T-helper 2 cell treated with Interferon-gamma antibody and Interleukin-4, amounts not matched to agents 100 ng/mL and 5 ng/mL, for 36 hours (primary cell): ENCODE results near the gene KDM8. TPM values are rescaled to one million over a fixed set of nuclear protein-coding genes. Genes with fewer than 3 reads are reported as not detected.

Experiments
- intact Hi-C: fragments of 100-400 bp; cut with micrococcal nuclease; formaldehyde crosslinking; loops from one replicate; pipeline ENCODE4 v1.15.1; 2023
- total RNA-seq: library from RNA; stranded (reverse); gene quantifications from 2 replicates; pipeline ENCODE4 v1.2.3, GENCODE V29; 2022

The KDM8 gene
- 14.2 and 18.9 TPM in 2 replicates for total RNA-seq

- intact Hi-C loops = loop anchor here (1.0 to 2.0 kb wide), 5 partner anchors 24 to 347 kb away; partner anchors contain the start of gene KATNIP
Measured at GRCh38 chr16:27203507-27204311, at the start of gene KDM8. KDM8 (plus strand) TSS chr16:27203526; CDS start chr16:27210124, 6,598 bp downstream.

- intact Hi-C loops = loop anchor here (1.0 kb wide), 2 partner anchors 212 to 302 kb away; no protein-coding TSS in a partner anchor
Measured at GRCh38 chr16:27154705-27155521, 48.4 kb upstream of the KDM8 start.

DNA sequence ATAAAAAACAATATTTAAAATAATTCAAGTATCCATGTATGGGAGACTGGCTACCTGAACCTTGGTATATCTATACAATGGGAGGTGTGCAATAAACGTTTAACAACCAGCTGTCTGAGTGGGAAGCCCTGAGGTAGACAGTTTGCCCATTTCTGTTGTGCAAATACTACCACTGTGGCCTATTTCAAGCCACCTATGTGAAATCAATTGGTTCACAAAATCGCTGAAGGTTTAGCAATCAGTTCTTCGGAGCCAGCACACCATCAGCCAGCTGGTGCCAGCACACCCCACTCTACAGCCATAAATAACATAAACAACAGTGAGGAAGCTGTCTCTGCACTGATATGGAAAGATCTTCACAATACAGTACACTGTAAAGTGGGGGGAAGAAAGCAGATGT lies 46.7 kb upstream of the KDM8 start:
- intact Hi-C loops = no loop called here

DNA sequence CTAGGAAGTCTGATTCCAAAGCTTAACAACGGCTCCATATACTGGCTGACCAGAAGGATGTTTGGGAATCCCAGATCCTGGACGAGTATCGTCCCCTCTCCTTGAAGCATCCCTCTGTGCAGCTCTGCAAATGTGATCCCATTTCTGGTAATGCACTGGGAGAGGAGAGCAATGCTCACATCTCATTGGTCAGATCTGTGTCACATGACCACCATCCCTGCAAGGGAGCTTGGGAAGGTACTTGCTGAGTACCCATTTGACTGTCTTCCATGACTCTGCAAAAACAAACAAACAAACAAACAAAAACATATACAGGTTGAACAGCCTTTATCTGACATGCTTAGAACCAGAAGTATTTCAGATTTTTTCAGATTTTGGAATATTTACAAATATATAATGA lies 41.9 kb upstream of the KDM8 start:
- intact Hi-C loops = no loop called here

DNA sequence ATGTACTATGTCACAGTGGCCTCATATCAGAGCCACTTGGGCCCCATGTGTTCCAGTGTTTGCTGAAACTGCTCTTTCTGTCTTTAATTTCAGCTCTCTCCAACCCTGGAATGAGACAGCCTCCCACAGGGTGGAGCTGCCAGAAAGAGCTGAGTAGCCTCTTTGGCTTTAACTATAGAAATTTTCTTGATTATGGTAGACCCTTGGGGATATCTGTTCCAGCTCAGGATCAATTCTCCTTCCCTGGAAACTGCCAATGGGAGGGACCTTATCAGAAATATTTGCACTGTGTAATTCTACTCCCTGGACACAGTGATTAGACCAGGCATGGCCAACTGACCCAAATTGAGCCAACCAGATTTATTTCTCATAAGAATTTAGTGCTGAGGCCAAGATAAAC lies 39.0 kb upstream of the KDM8 start:
- intact Hi-C loops = no loop called here

- intact Hi-C loops = no loop called here
Measured at GRCh38 chr16:27165576-27165975, 37.8 kb upstream of the KDM8 start.

DNA sequence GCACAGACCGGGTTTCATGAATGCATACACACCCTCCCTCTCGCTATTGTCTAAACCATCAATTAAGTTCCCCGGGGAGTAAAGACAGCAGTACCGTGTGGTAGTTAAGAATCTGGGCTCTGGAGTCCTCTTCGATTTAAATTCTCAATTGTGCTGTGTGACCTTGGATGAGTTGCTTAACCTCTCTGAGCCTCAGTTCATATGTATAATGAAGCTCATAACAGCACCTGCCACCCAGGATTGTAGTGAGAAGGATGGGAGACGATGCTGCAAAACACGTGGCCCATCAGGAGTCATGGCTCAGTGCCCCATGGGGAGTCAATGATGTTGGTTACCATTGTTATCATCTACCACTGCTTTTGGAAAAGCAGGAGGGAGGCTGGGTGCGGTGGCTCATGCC lies 34.5 kb upstream of the KDM8 start:
- intact Hi-C loops = no loop called here

GRCh38 chr16:27169511-27170071 lies 33.7 kb upstream of the KDM8 start:
- intact Hi-C loops = no loop called here

GRCh38 chr16:27171584-27171983 lies 31.7 kb upstream of the KDM8 start:
- intact Hi-C loops = no loop called here

GRCh38 chr16:27174007-27174406 lies 29.3 kb upstream of the KDM8 start:
- intact Hi-C loops = no loop called here

DNA sequence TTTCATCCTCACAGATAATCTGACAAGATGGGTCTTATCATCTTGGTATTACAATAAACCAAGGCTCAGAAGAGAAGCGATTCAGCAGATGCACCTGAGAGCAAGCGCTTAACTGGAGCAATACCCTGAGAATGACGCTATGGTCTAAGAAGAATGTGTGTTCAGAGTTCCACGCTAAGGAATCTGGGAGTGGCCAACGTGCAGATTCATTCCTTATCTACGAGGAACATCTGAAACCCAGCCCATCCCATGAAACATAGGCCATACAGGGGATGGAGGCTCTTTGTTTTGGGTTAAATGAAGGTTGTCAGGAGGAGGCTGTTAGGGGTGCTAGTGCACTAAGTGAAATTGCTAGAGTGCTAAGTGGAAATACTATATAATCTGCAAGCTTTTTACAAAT lies 28.5 kb upstream of the KDM8 start:
- intact Hi-C loops = no loop called here

GRCh38 chr16:27175888-27176287 lies 27.4 kb upstream of the KDM8 start:
- intact Hi-C loops = no loop called here

- intact Hi-C loops = no loop called here
Measured at GRCh38 chr16:27177031-27177774, 26.1 kb upstream of the KDM8 start.

DNA sequence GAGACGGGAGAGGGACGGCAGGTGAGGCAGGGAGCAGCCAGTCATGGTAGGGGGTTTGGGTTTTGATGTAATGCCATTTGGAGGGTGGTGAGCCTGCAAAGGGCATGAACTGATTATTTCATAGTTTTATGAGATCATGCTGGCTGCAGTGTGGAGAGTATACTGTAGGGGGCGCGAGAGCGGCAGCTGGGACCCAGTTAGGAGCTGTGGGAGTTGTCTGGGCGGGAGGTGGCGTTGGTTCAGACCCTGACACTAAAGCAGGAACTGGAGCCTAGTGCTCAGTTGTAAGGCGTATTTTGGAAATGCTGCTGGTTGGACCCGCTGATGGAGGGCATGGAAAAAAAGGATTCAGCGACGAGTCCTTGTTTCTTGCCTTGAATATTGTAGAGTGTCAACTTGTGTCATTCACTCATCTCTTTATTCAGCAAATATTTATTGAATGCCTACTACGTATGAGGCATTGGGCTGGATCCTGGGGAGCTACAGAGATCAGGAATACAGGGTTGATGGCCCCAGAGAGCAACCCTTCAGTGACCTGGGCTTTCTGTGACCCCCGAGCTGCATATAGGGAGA lies 23.7 kb upstream of the KDM8 start:
- intact Hi-C loops = loop anchor here (1.0 kb wide), 6 partner anchors 24 to 278 kb away; partner anchors contain the start of gene KDM8

- intact Hi-C loops = no loop called here
Measured at GRCh38 chr16:27181019-27181790, 22.1 kb upstream of the KDM8 start.

- intact Hi-C loops = no loop called here
Measured at GRCh38 chr16:27182906-27183405, 20.4 kb upstream of the KDM8 start.

DNA sequence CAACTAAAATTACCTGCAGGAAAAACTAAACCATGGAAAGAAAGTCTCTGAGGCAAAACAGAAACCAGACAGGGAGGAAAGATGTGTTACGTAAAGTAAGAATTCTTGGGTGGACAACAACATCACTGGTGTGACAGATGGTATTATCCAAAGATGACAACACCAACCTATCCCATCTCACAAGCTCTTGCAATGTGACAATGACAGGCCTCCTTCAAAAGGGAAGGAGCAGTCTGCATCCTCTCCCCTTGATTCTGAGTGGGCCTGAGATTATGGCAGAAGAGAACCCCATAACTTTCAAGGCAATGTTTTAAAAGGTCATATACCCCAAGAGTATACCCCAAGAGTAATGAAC lies 17.6 kb upstream of the KDM8 start:
- intact Hi-C loops = no loop called here

- intact Hi-C loops = no loop called here
Measured at GRCh38 chr16:27188633-27189032, 14.7 kb upstream of the KDM8 start.

DNA sequence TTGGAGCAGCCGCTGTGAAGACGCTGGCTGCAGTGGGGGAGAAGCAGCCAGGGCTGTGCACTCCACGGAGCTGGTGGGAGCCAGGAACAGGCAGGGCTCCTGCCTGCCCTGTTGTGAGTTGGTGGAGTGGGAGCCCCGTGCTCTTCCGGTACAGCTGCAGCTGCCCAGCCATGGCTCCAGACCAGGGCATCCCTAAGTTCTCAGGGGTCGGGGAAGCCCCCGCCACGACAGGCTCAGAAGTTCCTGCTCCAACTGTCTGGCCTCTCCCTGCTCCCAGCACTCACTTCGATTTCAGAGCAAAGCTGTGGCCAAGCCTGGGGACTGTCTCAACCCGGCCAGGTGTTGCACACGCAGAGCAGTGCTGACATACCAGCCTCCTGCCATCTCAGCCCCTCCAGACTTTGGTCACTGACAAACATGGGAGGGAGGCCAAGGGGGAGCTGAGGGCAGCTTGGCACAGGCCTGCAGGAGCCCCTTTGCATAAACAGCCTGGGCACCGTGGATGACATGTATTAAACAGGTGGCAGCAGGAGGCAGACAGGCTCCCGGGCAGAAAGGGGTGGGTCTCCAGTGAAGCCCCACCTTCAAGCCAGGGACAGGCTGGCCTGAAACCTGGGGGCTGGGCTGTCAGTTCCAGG lies 13.9 kb upstream of the KDM8 start:
- intact Hi-C loops = no loop called here
